B cell (primary cell): ENCODE results near the gene OR4X2. TPM values are rescaled to one million over a fixed set of nuclear protein-coding genes. Genes with fewer than 3 reads are reported as not detected.

Experiments used
- ATAC-seq: fragments of 200-7000 bp; cut with Tn5 transposase; one replicate; pipeline ENCODE4 v1.10.0; 2021; ENCODE audit warnings: low read depth, mild to moderate bottlenecking, moderate number of reproducible peaks, moderate library complexity
- CTCF ChIA-PET: fragments of 350-600 bp; sonication (Branson Sonifier 250); formaldehyde crosslinking; loops from one replicate; lab custom pipeline; 2021; ENCODE audit warnings: antibody characterized with exemption, inconsistent platforms; lab: Charles Lee
- POLR2A ChIA-PET: fragments of 350-600 bp; sonication (Branson Sonifier 250); formaldehyde crosslinking; loops from one replicate; lab custom pipeline; 2021; ENCODE audit warnings: antibody characterized with exemption; lab: Charles Lee
- DNase-seq: peaks from one replicate; pipeline ENCODE4 v3.0.0; 2013
- H2AFZ ChIP-seq: 2 replicates; pipeline ENCODE4 v1.6.1; 2012; ENCODE audit warnings: mild to moderate bottlenecking, low read depth, low read length; ENCODE audit not compliant: insufficient read depth, poor library complexity, severe bottlenecking
- H3K27ac ChIP-seq, 2 donors: 1 replicate in 1 of 2; 2 replicates in 1 of 2; pipeline ENCODE4 v1.5.1; 2012 to 2013; ENCODE audit warnings: low read length in 2 of 2, mild to moderate bottlenecking in 2 of 2, moderate library complexity in 1 of 2
- H3K27me3 ChIP-seq, 4 experiments: fragments of 200-600 bp in 1 of 4; sonication (generic) in 1 of 4; replicated peaks in 1 of 4; 1 replicate in 2 of 4; 2 replicates in 2 of 4; pipeline versions ENCODE4 v1.6.1 to v1.7.0; 2013 to 2016; ENCODE audit warnings: low read length in 3 of 4, mild to moderate bottlenecking in 2 of 4, mixed read lengths in 1 of 4, moderate library complexity in 1 of 4; ENCODE audit not compliant: insufficient read depth in 4 of 4, control insufficient read depth in 3 of 4; ENCODE audit errors: control extremely low read depth in 1 of 4
- H3K36me3 ChIP-seq, 2 experiments: replicated peaks in 1 of 2; 1 replicate in 1 of 2; 2 replicates in 1 of 2; pipeline versions ENCODE4 v1.6.1 to v1.7.1; 2013; ENCODE audit warnings: low read length in 1 of 2; ENCODE audit not compliant: insufficient read depth in 2 of 2, control insufficient read depth in 1 of 2; ENCODE audit errors: control extremely low read depth in 1 of 2, extremely low read depth in 1 of 2
- H3K4me1 ChIP-seq, 2 donors: fragments of 200-600 bp in 1 of 2; sonication (generic) in 1 of 2; 1 replicate in 1 of 2; 2 replicates in 1 of 2; pipeline versions ENCODE4 v1.5.1 to v1.6.1; 2013 to 2017; ENCODE audit warnings: low read length in 2 of 2; ENCODE audit not compliant: control insufficient read depth in 2 of 2, insufficient read depth in 2 of 2
- H3K4me2 ChIP-seq: replicated peaks from 2 replicates; pipeline ENCODE3; 2012; ENCODE audit warnings: mild to moderate bottlenecking, low read depth, low read length; ENCODE audit not compliant: poor library complexity, severe bottlenecking
- H3K4me3 ChIP-seq, 5 experiments: fragments of 200-600 bp in 1 of 5; sonication (generic) in 1 of 5; 1 replicate in 3 of 5; 2 replicates in 2 of 5; pipeline versions ENCODE4 v1.5.1 to v1.7.0; 2011 to 2016; ENCODE audit warnings: low read length in 4 of 5, mild to moderate bottlenecking in 4 of 5, low read depth in 2 of 5, control low read depth in 1 of 5, moderate library complexity in 1 of 5; ENCODE audit not compliant: insufficient read depth in 1 of 5; ENCODE audit errors: control extremely low read depth in 1 of 5, extremely low read depth in 1 of 5
- H3K79me2 ChIP-seq: fragments of 200-600 bp; sonication (generic); one replicate; pipeline ENCODE4 v1.6.0; 2016; ENCODE audit warnings: low read length; ENCODE audit not compliant: control insufficient read depth, insufficient read depth
- H3K9ac ChIP-seq: fragments of 200-600 bp; sonication (generic); 2 replicates; pipeline ENCODE4 v1.6.1; 2017; ENCODE audit warnings: mild to moderate bottlenecking, low read length, moderate library complexity
- H3K9me3 ChIP-seq, 3 donors: one replicate each; pipeline versions ENCODE4 v1.6.1 to v1.7.1; 2013; ENCODE audit warnings: low read length in 2 of 3; ENCODE audit not compliant: control insufficient read depth in 2 of 3, insufficient read depth in 1 of 3; ENCODE audit errors: control extremely low read depth in 1 of 3
- H4K20me1 ChIP-seq: 2 replicates; pipeline ENCODE4 v1.6.0; 2012; ENCODE audit warnings: mild to moderate bottlenecking, low read length; ENCODE audit not compliant: insufficient read depth, control insufficient read depth, poor library complexity, severe bottlenecking
- H3K27ac Mint-ChIP-seq: one replicate; pipeline ENCODE4 v1.8.0; 2021; ENCODE audit warnings: mixed read lengths
- H3K27me3 Mint-ChIP-seq: one replicate; pipeline ENCODE4 v1.8.0; 2021; ENCODE audit warnings: mixed read lengths
- H3K4me1 Mint-ChIP-seq: one replicate; pipeline ENCODE4 v1.8.0; 2021; ENCODE audit warnings: mixed read lengths
- H3K4me3 Mint-ChIP-seq: one replicate; pipeline ENCODE4 v1.8.0; 2021; ENCODE audit warnings: mixed read lengths
- H3K9me3 Mint-ChIP-seq: one replicate; pipeline ENCODE4 v1.8.0; 2022; ENCODE audit warnings: mixed read lengths; ENCODE audit not compliant: insufficient read depth
- CTCF ChIP-seq: fragments of 200-600 bp; IDR thresholded peaks from one replicate; pipeline ENCODE4 v1.8.0; 2022; ENCODE audit warnings: antibody characterized with exemption, mild to moderate bottlenecking
- EZH2 ChIP-seq: IDR thresholded peaks from 2 replicates; pipeline ENCODE4 v1.6.1; 2012; ENCODE audit warnings: borderline replicate concordance, low read depth, mild to moderate bottlenecking, moderate library complexity, low read length; ENCODE audit not compliant: insufficient read depth, poor library complexity, severe bottlenecking
- WGBS: methylation state at CpG from one replicate; pipeline ENCODE4 v1.1.5; 2013; ENCODE audit warnings: missing lambda C conversion rate; ENCODE audit not compliant: insufficient coverage; 5-methylcytosine and 5-hydroxymethylcytosine counted together
- intact Hi-C: fragments of 100-400 bp; cut with micrococcal nuclease; formaldehyde crosslinking; loops from one replicate; pipeline ENCODE4 v1.10.0; 2022
- polyA plus RNA-seq: library from polyadenylated mRNA; depleted of rRNA; stranded (reverse); fragments of >200 nt; gene quantifications from 2 replicates; pipeline ENCODE4 v1.2.3, GENCODE V29; 2012
- total RNA-seq, 2 donors: library from RNA; stranded (reverse); fragments of 120-200 nt in 1 of 2; gene quantifications; 1 replicate in 1 of 2; 2 replicates in 1 of 2; pipeline versions ENCODE4 v1.2.3 to v1.2.4, GENCODE V29; 2013 to 2022

Gene OR4X2
- total and polyA plus RNA-seq, 2 donors (not counting 1 experiment from before 2014, with no cell fraction given): not detected

- H3K4me3 Mint-ChIP-seq: no peak within 1 kb of the TSS
- Histone ChIP-seq H3K4me1 (no peaks in the 10 kb centered on the region), H2AFZ (no peak within 1 kb of the TSS), H3K27ac (no peak within 1 kb of the TSS), H3K9ac (no peak within 1 kb of the TSS), H3K4me2 (no peak within 1 kb of the TSS), H3K9me3 (no peaks in the 10 kb centered on the region), H3K4me3 (no peak within 1 kb of the TSS), H3K79me2 (no peaks in the 10 kb centered on the region), H4K20me1 (no peaks in the 10 kb centered on the region), H3K27me3 (no peaks in the 10 kb centered on the region), H3K36me3 (no peaks in the 10 kb centered on the region)
- no peak within 1 kb of the TSS for H3K27ac Mint-ChIP-seq
- 70% methylated on average over 2 of the region's 3 CpGs for WGBS
- DNase-seq (no peak), ATAC-seq (no peak)
- POLR2A ChIA-PET: no interaction called here
- no peak for TF ChIP-seq EZH2
- TF ChIP-seq CTCF: no peak
- CTCF ChIA-PET: no interaction called here
- no peaks in the 10 kb centered on the region for H3K4me1 Mint-ChIP-seq
- no peaks in the 10 kb centered on the region for H3K9me3 Mint-ChIP-seq
- peaks cover 9% of the 10 kb centered on the region for H3K27me3 Mint-ChIP-seq
- intact Hi-C loops: no loop called here
Observed at GRCh38 chr11:48263423-48263911, 18.6 kb downstream of the OR4X2 start, which contains the start of gene OR4X1. OR4X1 (plus strand) TSS chr11:48263861; CDS start chr11:48263861, 0 bp downstream.

GRCh38 chr11:48270621-48271020 is 25.7 kb downstream of the OR4X2 start:
- intact Hi-C loops: no loop called here
- Histone ChIP-seq H3K4me2 (no peak overlapping the region), H3K27ac (no peak overlapping the region), H3K36me3 (no peaks in the 10 kb centered on the region), H4K20me1 (no peaks in the 10 kb centered on the region), H3K79me2 (no peaks in the 10 kb centered on the region), H3K9me3 (no peaks in the 10 kb centered on the region), H3K4me3 (no peak overlapping the region), H2AFZ (no peak overlapping the region), H3K9ac (no peak overlapping the region), H3K4me1 (no peaks in the 10 kb centered on the region), H3K27me3 (no peaks in the 10 kb centered on the region)
- DNase-seq: no peak
- no peaks in the 10 kb centered on the region for H3K4me1 Mint-ChIP-seq
- H3K27ac Mint-ChIP-seq: no peak overlapping the region
- no peaks in the 10 kb centered on the region for H3K9me3 Mint-ChIP-seq
- no CpG with 5 or more reads among the region's 3 CpGs for WGBS
- no peak for TF ChIP-seq CTCF
- no peak for TF ChIP-seq EZH2
- H3K4me3 Mint-ChIP-seq: no peak overlapping the region
- no peak for ATAC-seq
- ChIA-PET CTCF (no interaction called here), POLR2A (no interaction called here)
- peaks cover 13% of the 10 kb centered on the region for H3K27me3 Mint-ChIP-seq
